LNCAP (cell line): Measurements from ENCODE around the gene MYMX.

Source experiments
- TF ChIP-seq, protein P1 (sequence below): fragments of 450-650 bp; IDR thresholded peaks from 2 replicates; pipeline ENCODE4 v1.5.1; 2017; ENCODE audit warnings: mild to moderate bottlenecking

Gene MYMX

GRCh38 chr6:44234101-44235025 lies 17.6 kb downstream of the MYMX start:
- TF ChIP-seq, protein P1, sequence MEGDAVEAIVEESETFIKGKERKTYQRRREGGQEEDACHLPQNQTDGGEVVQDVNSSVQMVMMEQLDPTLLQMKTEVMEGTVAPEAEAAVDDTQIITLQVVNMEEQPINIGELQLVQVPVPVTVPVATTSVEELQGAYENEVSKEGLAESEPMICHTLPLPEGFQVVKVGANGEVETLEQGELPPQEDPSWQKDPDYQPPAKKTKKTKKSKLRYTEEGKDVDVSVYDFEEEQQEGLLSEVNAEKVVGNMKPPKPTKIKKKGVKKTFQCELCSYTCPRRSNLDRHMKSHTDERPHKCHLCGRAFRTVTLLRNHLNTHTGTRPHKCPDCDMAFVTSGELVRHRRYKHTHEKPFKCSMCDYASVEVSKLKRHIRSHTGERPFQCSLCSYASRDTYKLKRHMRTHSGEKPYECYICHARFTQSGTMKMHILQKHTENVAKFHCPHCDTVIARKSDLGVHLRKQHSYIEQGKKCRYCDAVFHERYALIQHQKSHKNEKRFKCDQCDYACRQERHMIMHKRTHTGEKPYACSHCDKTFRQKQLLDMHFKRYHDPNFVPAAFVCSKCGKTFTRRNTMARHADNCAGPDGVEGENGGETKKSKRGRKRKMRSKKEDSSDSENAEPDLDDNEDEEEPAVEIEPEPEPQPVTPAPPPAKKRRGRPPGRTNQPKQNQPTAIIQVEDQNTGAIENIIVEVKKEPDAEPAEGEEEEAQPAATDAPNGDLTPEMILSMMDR, result peak; percentile 55

GRCh38 chr6:44235269-44235668 lies 18.5 kb downstream of the MYMX start:
- TF ChIP-seq, protein P1, result no peak

- TF ChIP-seq, protein P1, result no peak
These were observed 19.3 kb downstream of the MYMX start for GRCh38 chr6:44235891-44236516.

GRCh38 chr6:44237021-44237812 lies 20.5 kb downstream of the MYMX start:
- TF ChIP-seq, protein P1, result no peak

- TF ChIP-seq, protein P1, result peak; percentile 94
These were observed 21.2 kb downstream of the MYMX start for GRCh38 chr6:44237813-44238433.

DNA sequence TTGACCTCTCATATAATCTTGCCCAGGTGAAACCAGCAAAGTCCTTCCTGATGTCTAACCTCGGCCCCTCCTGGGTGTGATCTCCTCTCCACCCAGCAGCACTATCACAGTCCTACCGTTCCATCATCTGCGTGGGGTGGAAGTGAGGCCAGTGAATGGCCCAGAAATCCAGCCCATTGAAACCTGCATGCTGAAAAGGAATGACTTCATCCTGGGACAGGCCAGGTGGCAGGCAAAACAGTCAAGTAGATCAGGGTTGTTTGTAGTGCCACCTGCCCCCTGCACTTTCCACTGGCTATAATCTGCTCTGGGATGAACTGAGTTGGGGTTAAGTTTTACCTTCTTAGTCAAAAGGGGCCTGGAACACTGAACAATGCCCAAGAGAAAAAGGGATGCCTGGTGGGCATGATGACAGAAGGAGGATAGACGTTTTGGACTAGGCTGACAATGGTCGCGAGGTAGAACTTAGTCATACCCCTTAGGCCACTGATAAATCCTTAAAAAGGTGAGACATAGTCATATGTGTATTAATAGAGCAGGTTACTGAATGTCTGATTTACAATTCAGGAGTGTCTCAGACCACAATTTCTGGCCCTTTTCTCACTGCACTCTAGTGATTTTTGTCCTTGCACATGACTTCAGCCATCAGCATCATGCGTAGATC lies 22.1 kb downstream of the MYMX start:
- TF ChIP-seq, protein P1, result no peak
